ENCODE measurements around the gene S100A6. TPM values are rescaled to one million over a fixed set of nuclear protein-coding genes. Genes with fewer than 3 reads are reported as not detected.

Gene S100A6
- total and polyA plus RNA-seq, 2 donors (not counting 3 experiments of a cell fraction or from before 2014, with no cell fraction given) = 552 to 908 TPM

DNA sequence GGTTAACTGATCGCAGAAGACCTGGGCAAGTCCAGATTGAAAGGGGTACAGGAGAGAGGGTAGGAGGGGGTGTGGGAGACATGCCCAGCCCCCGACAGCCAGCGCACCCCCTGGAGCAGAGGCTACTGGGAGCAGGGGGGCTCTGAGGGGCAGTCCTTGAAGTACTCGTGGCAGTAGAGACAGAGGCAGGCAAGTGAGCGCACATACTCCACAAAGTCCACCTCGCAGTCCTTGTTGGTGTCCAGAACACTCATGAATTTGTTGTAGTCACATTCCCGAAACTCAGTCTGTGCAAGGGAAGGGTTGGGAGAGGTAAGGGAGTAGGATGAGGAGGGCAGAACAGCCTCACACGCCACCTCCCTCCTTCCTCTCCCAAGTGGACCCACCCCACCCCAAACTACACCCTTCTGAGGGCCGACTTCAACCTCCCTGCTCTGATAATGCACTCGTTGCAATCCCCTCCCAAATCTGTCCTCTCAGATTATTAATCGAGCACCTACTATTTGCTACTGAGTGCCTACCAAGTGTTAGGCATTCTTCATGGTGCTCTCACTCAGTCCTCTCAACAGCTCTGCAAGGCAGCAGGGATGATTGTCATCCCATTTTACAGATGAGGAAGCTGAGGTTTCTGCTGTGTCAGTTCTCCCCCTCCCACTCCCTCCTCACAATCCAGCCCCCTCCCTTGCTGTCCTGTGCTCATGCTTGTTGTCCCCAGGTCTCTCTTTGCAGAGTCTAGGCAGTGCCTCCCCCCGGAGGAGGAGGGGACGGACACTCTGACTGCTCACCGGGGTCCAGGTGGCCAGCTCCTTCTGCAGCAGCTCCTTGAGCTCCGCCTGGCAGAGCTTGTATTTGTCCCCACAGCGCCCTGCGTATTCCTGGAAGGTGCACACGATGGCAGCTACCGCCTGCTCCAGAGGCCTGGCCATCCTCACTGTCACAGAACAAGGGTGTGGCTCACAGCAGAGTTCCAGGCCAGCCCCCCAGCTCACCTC is 12.1 kb upstream of the S100A6 start:
- FAIRE-seq = no peak
- Histone ChIP-seq H3K27me3 (ENCODE audit: control insufficient read depth in 2 of 2, insufficient read depth in 2 of 2, low read length in 2 of 2) (no peaks in the 10 kb centered on the region), H3K36me3 (ENCODE audit: control insufficient read depth in 2 of 2, extremely low read depth in 1 of 2, insufficient read depth in 2 of 2, low read length in 2 of 2) (no peaks in the 10 kb centered on the region), H4K20me1 (replicated peaks; ENCODE audit: control insufficient read depth, extremely low read depth, insufficient read depth, low read length) (no peaks in the 10 kb centered on the region), H3K9ac (replicated peaks; ENCODE audit: extremely low read depth, insufficient read depth, low read length) (no peak overlapping the region), H3K27ac (ENCODE audit: insufficient read depth, low read depth, low read length) (no peak overlapping the region), H3K79me2 (ENCODE audit: control insufficient read depth, insufficient read depth, low read length) (no peaks in the 10 kb centered on the region), H3K9me3 (replicated peaks; ENCODE audit: control insufficient read depth, insufficient read depth, low read length) (no peaks in the 10 kb centered on the region), H2AFZ (ENCODE audit: low read depth, low read length) (no peak overlapping the region), H3K9me1 (replicated peaks; ENCODE audit: control insufficient read depth, extremely low read depth, insufficient read depth, low read length) (no peaks in the 10 kb centered on the region), H3K4me2 (ENCODE audit: insufficient read depth, low read length) (no peak overlapping the region), H3K4me1 (ENCODE audit: control insufficient read depth, extremely low read depth, insufficient read depth, low read length) (peaks cover 21% of the 10 kb centered on the region), H3K4me3 (replicated peaks in 1 of 3; ENCODE audit: insufficient read depth in 1 of 3, low read depth in 1 of 3, low read length in 3 of 3) (no peak overlapping the region)
- TF ChIP-seq MYC (IDR thresholded peaks at IDR 0.05; ENCODE audit: low read depth, low read length) (no peak), GATA2 (IDR thresholded peaks at IDR 0.05; ENCODE audit: insufficient read depth, insufficient read length, low read depth, low read length) (no peak), EZH2 (IDR thresholded peaks at IDR 0.05; ENCODE audit: borderline replicate concordance, low read depth, low read length, severe bottlenecking) (no peak), POLR2AphosphoS5 (IDR thresholded peaks at IDR 0.05; ENCODE audit: insufficient read depth, low read depth, low read length) (no peak), FOS (IDR thresholded peaks at IDR 0.05; ENCODE audit: borderline replicate concordance, insufficient read depth, low read length) (no peak), POLR2A (IDR thresholded peaks at IDR 0.05; ENCODE audit: low read depth, low read length) (no peak)
- TF ChIP-seq, protein P1, sequence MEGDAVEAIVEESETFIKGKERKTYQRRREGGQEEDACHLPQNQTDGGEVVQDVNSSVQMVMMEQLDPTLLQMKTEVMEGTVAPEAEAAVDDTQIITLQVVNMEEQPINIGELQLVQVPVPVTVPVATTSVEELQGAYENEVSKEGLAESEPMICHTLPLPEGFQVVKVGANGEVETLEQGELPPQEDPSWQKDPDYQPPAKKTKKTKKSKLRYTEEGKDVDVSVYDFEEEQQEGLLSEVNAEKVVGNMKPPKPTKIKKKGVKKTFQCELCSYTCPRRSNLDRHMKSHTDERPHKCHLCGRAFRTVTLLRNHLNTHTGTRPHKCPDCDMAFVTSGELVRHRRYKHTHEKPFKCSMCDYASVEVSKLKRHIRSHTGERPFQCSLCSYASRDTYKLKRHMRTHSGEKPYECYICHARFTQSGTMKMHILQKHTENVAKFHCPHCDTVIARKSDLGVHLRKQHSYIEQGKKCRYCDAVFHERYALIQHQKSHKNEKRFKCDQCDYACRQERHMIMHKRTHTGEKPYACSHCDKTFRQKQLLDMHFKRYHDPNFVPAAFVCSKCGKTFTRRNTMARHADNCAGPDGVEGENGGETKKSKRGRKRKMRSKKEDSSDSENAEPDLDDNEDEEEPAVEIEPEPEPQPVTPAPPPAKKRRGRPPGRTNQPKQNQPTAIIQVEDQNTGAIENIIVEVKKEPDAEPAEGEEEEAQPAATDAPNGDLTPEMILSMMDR (IDR thresholded peaks at IDR 0.05; ENCODE audit: extremely low read depth in 1 of 2, insufficient read depth in 1 of 2, low read depth in 1 of 2, low read length in 2 of 2) = no peak
- dilution Hi-C loops (cut with MboI; ENCODE audit: extremely low pct_ligation_motif_present, low sequenced_read_pairs) (no loop called here), intact Hi-C loops (cut with micrococcal nuclease) (no loop called here)
- ChIA-PET CTCF (no interaction called here), POLR2A (no interaction called here)
- no peak for DNase-seq (ENCODE audit: low read depth, low spot score)
- BruUV-seq (replicated peaks) = no TSS peak
